Hepatocyte (in vitro differentiated cells): ENCODE measurements around the gene TMEM39B.

Source experiments
- EZH2 ChIP-seq: fragments of 200-600 bp; sonication (generic); IDR thresholded peaks from 2 replicates; pipeline ENCODE4 v1.6.1; 2016; ENCODE audit warnings: antibody characterized with exemption, mild to moderate bottlenecking, borderline replicate concordance
- TF ChIP-seq, protein P1 (sequence below): fragments of 200-600 bp; sonication (generic); IDR thresholded peaks from 2 replicates; pipeline ENCODE4 v1.5.1; 2016; ENCODE audit warnings: antibody characterized with exemption, mild to moderate bottlenecking; ENCODE audit not compliant: poor library complexity

- TF ChIP-seq EZH2, result no peak
- TF ChIP-seq, protein P1, sequence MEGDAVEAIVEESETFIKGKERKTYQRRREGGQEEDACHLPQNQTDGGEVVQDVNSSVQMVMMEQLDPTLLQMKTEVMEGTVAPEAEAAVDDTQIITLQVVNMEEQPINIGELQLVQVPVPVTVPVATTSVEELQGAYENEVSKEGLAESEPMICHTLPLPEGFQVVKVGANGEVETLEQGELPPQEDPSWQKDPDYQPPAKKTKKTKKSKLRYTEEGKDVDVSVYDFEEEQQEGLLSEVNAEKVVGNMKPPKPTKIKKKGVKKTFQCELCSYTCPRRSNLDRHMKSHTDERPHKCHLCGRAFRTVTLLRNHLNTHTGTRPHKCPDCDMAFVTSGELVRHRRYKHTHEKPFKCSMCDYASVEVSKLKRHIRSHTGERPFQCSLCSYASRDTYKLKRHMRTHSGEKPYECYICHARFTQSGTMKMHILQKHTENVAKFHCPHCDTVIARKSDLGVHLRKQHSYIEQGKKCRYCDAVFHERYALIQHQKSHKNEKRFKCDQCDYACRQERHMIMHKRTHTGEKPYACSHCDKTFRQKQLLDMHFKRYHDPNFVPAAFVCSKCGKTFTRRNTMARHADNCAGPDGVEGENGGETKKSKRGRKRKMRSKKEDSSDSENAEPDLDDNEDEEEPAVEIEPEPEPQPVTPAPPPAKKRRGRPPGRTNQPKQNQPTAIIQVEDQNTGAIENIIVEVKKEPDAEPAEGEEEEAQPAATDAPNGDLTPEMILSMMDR, result no peak
Measured at GRCh38 chr1:32077451-32077850, 4.7 kb downstream of the TMEM39B start.
